GM23338 (cell line): Measurements from ENCODE around the gene AANAT. TPM values are rescaled to one million over a fixed set of nuclear protein-coding genes. Genes with fewer than 3 reads are reported as not detected.

Experiments
- ATAC-seq: fragments of 200-7000 bp; cut with Tn5 transposase; 3 replicates; pipeline ENCODE4 v1.9.1; 2020
- DNase-seq: peaks from one replicate; pipeline ENCODE4 v3.0.0-alpha.2; 2015; ENCODE audit warnings: low spot score
- H2AFZ ChIP-seq: fragments of 200-600 bp; sonication (generic); 2 replicates; pipeline ENCODE4 v1.8.0; 2016; ENCODE audit warnings: antibody characterized with exemption, mild to moderate bottlenecking, moderate library complexity
- H3F3A ChIP-seq: fragments of 200-600 bp; sonication (generic); replicated peaks from 2 replicates; pipeline ENCODE4 v1.8.0; 2017; ENCODE audit warnings: antibody characterized with exemption, mixed run types, low read depth
- H3K27ac ChIP-seq: fragments of 200-600 bp; sonication (generic); 2 replicates; pipeline ENCODE4 v1.6.1; 2016; ENCODE audit warnings: low read depth
- H3K27me3 ChIP-seq: fragments of 200-600 bp; sonication (generic); 2 replicates; pipeline ENCODE4 v1.8.0; 2016; ENCODE audit warnings: mild to moderate bottlenecking, mixed run types, moderate library complexity; ENCODE audit not compliant: insufficient read depth
- H3K36me3 ChIP-seq: fragments of 200-600 bp; sonication (generic); 2 replicates; pipeline ENCODE4 v1.8.0; 2016; ENCODE audit warnings: mild to moderate bottlenecking; ENCODE audit not compliant: insufficient read depth
- H3K4me1 ChIP-seq: fragments of 200-600 bp; sonication (generic); 2 replicates; pipeline ENCODE4 v1.8.0; 2016; ENCODE audit warnings: mild to moderate bottlenecking, moderate library complexity; ENCODE audit not compliant: insufficient read depth
- H3K4me2 ChIP-seq: fragments of 200-600 bp; sonication (generic); 2 replicates; pipeline ENCODE4 v1.7.1; 2017; ENCODE audit warnings: mixed run types
- H3K4me3 ChIP-seq: fragments of 200-600 bp; sonication (generic); 2 replicates; pipeline ENCODE4 v1.6.1; 2016; ENCODE audit warnings: mixed run types
- H3K79me2 ChIP-seq: fragments of 200-600 bp; sonication (generic); replicated peaks from 2 replicates; pipeline ENCODE4 v1.8.0; 2017; ENCODE audit warnings: mild to moderate bottlenecking; ENCODE audit not compliant: insufficient read depth
- H3K9me2 ChIP-seq: fragments of 200-600 bp; sonication (generic); 2 replicates; pipeline ENCODE4 v1.8.0; 2017; ENCODE audit not compliant: insufficient read depth
- H4K20me1 ChIP-seq: fragments of 200-600 bp; sonication (generic); replicated peaks from 2 replicates; pipeline ENCODE4 v1.8.0; 2017; ENCODE audit warnings: mild to moderate bottlenecking; ENCODE audit not compliant: insufficient read depth
- H3K27ac Mint-ChIP-seq: 2 replicates; pipeline ENCODE4 v1.8.0; 2020; ENCODE audit warnings: inconsistent platforms, mild to moderate bottlenecking, moderate library complexity, mixed read lengths
- H3K27me3 Mint-ChIP-seq: 3 replicates; pipeline ENCODE4 v1.8.0; 2022; ENCODE audit warnings: low read depth, mild to moderate bottlenecking, moderate library complexity, mixed read lengths, inconsistent platforms; ENCODE audit not compliant: insufficient read depth, poor library complexity
- H3K36me3 Mint-ChIP-seq: 3 replicates; pipeline ENCODE4 v1.8.0; 2021; ENCODE audit warnings: low read depth, mild to moderate bottlenecking, inconsistent platforms, moderate library complexity, mixed read lengths
- H3K4me1 Mint-ChIP-seq: 3 replicates; pipeline ENCODE4 v1.8.0; 2020; ENCODE audit warnings: mild to moderate bottlenecking, inconsistent platforms, mixed read lengths
- H3K4me3 Mint-ChIP-seq: 3 replicates; pipeline ENCODE4 v1.8.0; 2021; ENCODE audit warnings: moderate library complexity, mild to moderate bottlenecking, inconsistent platforms, mixed read lengths
- H3K9me3 Mint-ChIP-seq: 3 replicates; pipeline ENCODE4 v1.8.0; 2020; ENCODE audit warnings: moderate library complexity, mild to moderate bottlenecking, inconsistent platforms, mixed read lengths
- EZH2 ChIP-seq: fragments of 200-600 bp; sonication (generic); IDR thresholded peaks from one replicate; pipeline ENCODE4 v1.8.0; 2017; ENCODE audit warnings: antibody characterized with exemption, mild to moderate bottlenecking, low read depth; ENCODE audit not compliant: unreplicated experiment
- EZH2phosphoT487 ChIP-seq: fragments of 200-600 bp; sonication (generic); IDR thresholded peaks from one replicate; pipeline ENCODE4 v1.8.1; 2018; ENCODE audit warnings: antibody characterized with exemption; ENCODE audit not compliant: unreplicated experiment
- NANOG ChIP-seq: IDR thresholded peaks from 2 replicates; pipeline ENCODE4 v1.6.1; 2016; ENCODE audit warnings: antibody characterized with exemption, borderline replicate concordance
- POLR2AphosphoS5 ChIP-seq: IDR thresholded peaks from 2 replicates; pipeline ENCODE4 v1.6.1; 2016; ENCODE audit warnings: antibody characterized with exemption, low read depth
- STAT1 ChIP-seq: IDR thresholded peaks from one replicate; pipeline ENCODE4 v1.6.1; 2016; ENCODE audit warnings: antibody characterized with exemption; ENCODE audit not compliant: unreplicated experiment
- ZNF331 ChIP-seq: fragments of 250-450 bp; sonication (Bioruptor Pico); IDR thresholded peaks from 2 replicates; pipeline ENCODE4 v1.5.0; 2020; ENCODE audit warnings: low read depth, mild to moderate bottlenecking, moderate library complexity
- long read RNA-seq: library from polyadenylated mRNA; unstranded; transcript quantifications from one replicate; pipeline ENCODE4 v2.0.0, GENCODE V29; 2020; ENCODE audit not compliant: unreplicated experiment
- polyA plus RNA-seq: library from polyadenylated mRNA; unstranded; fragments of >200 nt; fragmentation: Nextera tagmentation; extraction: Ambion mirVana; gene quantifications from 2 replicates; pipeline ENCODE4 v1.2.1, GENCODE V29; 2016
- total RNA-seq: library from RNA; depleted of rRNA; stranded (reverse); fragments of >200 nt; shearing (Covaris generic); gene quantifications from 2 replicates; pipeline ENCODE4 v1.2.3, GENCODE V29; 2014; rRNA removed
- TF ChIP-seq, protein P1 (sequence below): IDR thresholded peaks from 2 replicates; pipeline ENCODE4 v1.6.1; 2016; ENCODE audit warnings: antibody characterized with exemption
- TF ChIP-seq, protein P2 (sequence below): IDR thresholded peaks from one replicate; pipeline ENCODE4 v1.6.1; 2018; ENCODE audit warnings: antibody characterized with exemption; ENCODE audit not compliant: unreplicated experiment
- TF ChIP-seq, protein P3 (sequence below), 2 experiments: fragments of 200-600 bp in 1 of 2; sonication (generic) in 1 of 2; conservative IDR thresholded peaks; 2 replicates each; pipeline versions ENCODE4 v1.5.1 to v1.6.1; 2016 to 2017; ENCODE audit warnings: antibody characterized with exemption in 2 of 2, low read depth in 2 of 2, mild to moderate bottlenecking in 2 of 2, moderate library complexity in 1 of 2

The AANAT gene
- 0.28 and 1.3 TPM in 2 replicates for total RNA-seq
- polyA plus RNA-seq = 0.73 and 1.0 TPM in 2 replicates
- long read RNA-seq = 0 reads

DNA sequence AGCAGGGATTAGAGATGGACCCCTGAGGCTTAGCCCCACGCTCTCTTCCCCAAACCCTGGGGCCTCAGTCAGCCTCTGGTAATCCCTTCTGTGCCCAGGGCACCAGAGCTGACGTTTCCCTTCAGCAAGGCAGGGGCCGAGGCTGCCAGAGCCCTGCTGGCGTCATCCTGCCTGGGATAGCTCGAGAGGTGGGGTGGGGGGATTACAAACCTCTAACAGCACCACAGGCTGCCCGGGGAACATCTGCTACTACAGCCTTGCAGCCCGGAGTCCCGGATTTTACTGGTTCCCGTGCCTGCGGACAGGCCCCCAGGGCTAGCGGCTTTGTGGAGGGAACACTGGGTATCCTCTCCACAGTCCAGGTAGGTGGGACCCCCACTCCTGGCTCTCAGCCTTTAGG, at the start of gene AANAT:
Gene AANAT (plus strand): TSS at position 238 of the 400 bp plus-strand sequence. CDS start 1,144 bp downstream, outside the sequence.
- H3K4me3 ChIP-seq = no peak within 1 kb of the TSS
- no peaks in the 10 kb centered on the region for H3K9me2 ChIP-seq
- H3K4me2 ChIP-seq = no peak within 1 kb of the TSS
- H3F3A ChIP-seq = no peaks in the 10 kb centered on the region
- H3K27me3 ChIP-seq = no peaks in the 10 kb centered on the region
- no peak within 1 kb of the TSS for H3K27ac ChIP-seq
- Mint-ChIP-seq H3K4me3 (no peak within 1 kb of the TSS), H3K4me1 (peaks cover 10% of the 10 kb centered on the region; the same call in 2 of the 3 replicates), H3K9me3 (no peaks in the 10 kb centered on the region; the same call in 1 of the 3 replicates), H3K27ac (peak within 1 kb of the TSS; percentile 27; the same call in 1 of the 2 replicates), H3K27me3 (peaks cover 10% of the 10 kb centered on the region), H3K36me3 (peaks cover 4% of the 10 kb centered on the region; the same call in 1 of the 3 replicates)
- no peaks in the 10 kb centered on the region for H4K20me1 ChIP-seq
- H3K4me1 ChIP-seq = no peaks in the 10 kb centered on the region
- ATAC-seq (peak; percentile 29), DNase-seq (no peak)
- TF ChIP-seq, protein P1, sequence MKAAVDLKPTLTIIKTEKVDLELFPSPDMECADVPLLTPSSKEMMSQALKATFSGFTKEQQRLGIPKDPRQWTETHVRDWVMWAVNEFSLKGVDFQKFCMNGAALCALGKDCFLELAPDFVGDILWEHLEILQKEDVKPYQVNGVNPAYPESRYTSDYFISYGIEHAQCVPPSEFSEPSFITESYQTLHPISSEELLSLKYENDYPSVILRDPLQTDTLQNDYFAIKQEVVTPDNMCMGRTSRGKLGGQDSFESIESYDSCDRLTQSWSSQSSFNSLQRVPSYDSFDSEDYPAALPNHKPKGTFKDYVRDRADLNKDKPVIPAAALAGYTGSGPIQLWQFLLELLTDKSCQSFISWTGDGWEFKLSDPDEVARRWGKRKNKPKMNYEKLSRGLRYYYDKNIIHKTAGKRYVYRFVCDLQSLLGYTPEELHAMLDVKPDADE = no peak
- no peak for TF ChIP-seq EZH2phosphoT487
- no peak for TF ChIP-seq POLR2AphosphoS5
- TF ChIP-seq, protein P2, sequence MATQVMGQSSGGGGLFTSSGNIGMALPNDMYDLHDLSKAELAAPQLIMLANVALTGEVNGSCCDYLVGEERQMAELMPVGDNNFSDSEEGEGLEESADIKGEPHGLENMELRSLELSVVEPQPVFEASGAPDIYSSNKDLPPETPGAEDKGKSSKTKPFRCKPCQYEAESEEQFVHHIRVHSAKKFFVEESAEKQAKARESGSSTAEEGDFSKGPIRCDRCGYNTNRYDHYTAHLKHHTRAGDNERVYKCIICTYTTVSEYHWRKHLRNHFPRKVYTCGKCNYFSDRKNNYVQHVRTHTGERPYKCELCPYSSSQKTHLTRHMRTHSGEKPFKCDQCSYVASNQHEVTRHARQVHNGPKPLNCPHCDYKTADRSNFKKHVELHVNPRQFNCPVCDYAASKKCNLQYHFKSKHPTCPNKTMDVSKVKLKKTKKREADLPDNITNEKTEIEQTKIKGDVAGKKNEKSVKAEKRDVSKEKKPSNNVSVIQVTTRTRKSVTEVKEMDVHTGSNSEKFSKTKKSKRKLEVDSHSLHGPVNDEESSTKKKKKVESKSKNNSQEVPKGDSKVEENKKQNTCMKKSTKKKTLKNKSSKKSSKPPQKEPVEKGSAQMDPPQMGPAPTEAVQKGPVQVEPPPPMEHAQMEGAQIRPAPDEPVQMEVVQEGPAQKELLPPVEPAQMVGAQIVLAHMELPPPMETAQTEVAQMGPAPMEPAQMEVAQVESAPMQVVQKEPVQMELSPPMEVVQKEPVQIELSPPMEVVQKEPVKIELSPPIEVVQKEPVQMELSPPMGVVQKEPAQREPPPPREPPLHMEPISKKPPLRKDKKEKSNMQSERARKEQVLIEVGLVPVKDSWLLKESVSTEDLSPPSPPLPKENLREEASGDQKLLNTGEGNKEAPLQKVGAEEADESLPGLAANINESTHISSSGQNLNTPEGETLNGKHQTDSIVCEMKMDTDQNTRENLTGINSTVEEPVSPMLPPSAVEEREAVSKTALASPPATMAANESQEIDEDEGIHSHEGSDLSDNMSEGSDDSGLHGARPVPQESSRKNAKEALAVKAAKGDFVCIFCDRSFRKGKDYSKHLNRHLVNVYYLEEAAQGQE = no peak
- no peak for TF ChIP-seq ZNF331 (CRISPR knock-in tag)
- no peak for TF ChIP-seq EZH2
- no peaks in the 10 kb centered on the region for H3K79me2 ChIP-seq
- no peak within 1 kb of the TSS for H2AFZ ChIP-seq
- no peaks in the 10 kb centered on the region for H3K36me3 ChIP-seq

DNA sequence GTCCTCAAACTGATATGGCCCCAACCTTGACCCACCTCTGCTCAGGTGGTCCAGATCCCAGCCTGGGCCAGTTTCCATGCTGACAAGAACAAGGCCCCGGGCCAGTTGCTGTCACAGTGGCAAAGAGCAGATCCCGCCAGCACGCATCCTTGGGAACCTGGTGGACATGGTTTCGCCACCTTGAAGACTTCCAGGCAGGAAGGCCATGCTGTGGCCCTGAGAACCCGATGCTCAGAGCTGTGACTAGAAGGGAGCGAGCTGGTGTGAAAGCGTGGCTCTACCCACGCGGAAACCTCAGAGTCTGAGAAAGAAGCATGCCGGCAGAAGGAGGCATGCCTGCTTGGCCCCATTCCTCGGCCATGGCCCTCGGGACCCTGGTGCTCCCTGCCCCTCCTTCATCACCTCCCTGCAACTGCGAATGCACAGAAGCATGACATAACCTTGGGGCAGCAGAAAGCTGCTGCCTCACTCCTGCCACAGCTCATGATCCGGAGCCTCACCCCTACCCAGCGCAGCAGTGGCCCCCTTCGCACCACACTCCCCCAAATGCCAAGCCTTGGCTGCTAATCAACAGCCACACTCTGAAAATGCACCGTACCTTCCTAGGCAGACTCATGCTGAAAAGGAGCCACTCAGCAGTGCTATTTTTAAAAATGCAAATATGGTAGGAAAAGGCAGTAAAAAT, 47.7 kb upstream of the AANAT start:
- DNase-seq = no peak
- Histone ChIP-seq H3K27ac (peak overlapping the region; percentile 55), H2AFZ (no peak overlapping the region), H3K79me2 (peaks cover 95% of the 10 kb centered on the region), H4K20me1 (peaks cover 47% of the 10 kb centered on the region), H3F3A (peaks cover 3% of the 10 kb centered on the region; the same call in 1 of the 2 replicates), H3K9me2 (no peaks in the 10 kb centered on the region; the same call in 1 of the 2 replicates), H3K27me3 (no peaks in the 10 kb centered on the region), H3K4me2 (no peak overlapping the region), H3K4me3 (no peak overlapping the region), H3K36me3 (no peaks in the 10 kb centered on the region), H3K4me1 (peaks cover 25% of the 10 kb centered on the region)
- peak overlapping the region; percentile 59; the same call in 1 of the 2 replicates for H3K27ac Mint-ChIP-seq
- no peak for ATAC-seq
- H3K4me1 Mint-ChIP-seq = peaks cover 38% of the 10 kb centered on the region
- H3K36me3 Mint-ChIP-seq = peaks cover 22% of the 10 kb centered on the region
- peaks cover 5% of the 10 kb centered on the region for H3K27me3 Mint-ChIP-seq
- H3K9me3 Mint-ChIP-seq = no peaks in the 10 kb centered on the region
- no peak overlapping the region for H3K4me3 Mint-ChIP-seq
- TF ChIP-seq EZH2phosphoT487 = no peak
- TF ChIP-seq, protein P3, sequence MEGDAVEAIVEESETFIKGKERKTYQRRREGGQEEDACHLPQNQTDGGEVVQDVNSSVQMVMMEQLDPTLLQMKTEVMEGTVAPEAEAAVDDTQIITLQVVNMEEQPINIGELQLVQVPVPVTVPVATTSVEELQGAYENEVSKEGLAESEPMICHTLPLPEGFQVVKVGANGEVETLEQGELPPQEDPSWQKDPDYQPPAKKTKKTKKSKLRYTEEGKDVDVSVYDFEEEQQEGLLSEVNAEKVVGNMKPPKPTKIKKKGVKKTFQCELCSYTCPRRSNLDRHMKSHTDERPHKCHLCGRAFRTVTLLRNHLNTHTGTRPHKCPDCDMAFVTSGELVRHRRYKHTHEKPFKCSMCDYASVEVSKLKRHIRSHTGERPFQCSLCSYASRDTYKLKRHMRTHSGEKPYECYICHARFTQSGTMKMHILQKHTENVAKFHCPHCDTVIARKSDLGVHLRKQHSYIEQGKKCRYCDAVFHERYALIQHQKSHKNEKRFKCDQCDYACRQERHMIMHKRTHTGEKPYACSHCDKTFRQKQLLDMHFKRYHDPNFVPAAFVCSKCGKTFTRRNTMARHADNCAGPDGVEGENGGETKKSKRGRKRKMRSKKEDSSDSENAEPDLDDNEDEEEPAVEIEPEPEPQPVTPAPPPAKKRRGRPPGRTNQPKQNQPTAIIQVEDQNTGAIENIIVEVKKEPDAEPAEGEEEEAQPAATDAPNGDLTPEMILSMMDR (conservative IDR thresholded peaks at IDR 0.05; ENCODE audit: low read depth in 2 of 2) = no peak
- TF ChIP-seq STAT1 = no peak
- TF ChIP-seq NANOG = no peak
